IMR-90 (cell line): ENCODE measurements around the gene GABRE.

Experiments used
- CTCF ChIP-seq: conservative IDR thresholded peaks from 2 replicates; pipeline ENCODE4 v1.5.1; 2012; ENCODE audit warnings: mild to moderate bottlenecking, low read depth, low read length, improper control_type of control experiment
- POLR2A ChIP-seq: IDR thresholded peaks from 2 replicates; pipeline ENCODE4 v1.6.1; 2012; ENCODE audit warnings: mild to moderate bottlenecking, low read depth, low read length
- RAD21 ChIP-seq: IDR thresholded peaks from 2 replicates; pipeline ENCODE4 v1.6.1; 2012; ENCODE audit warnings: low read length, improper control_type of control experiment
- SMC3 ChIP-seq: fragments of 150-350 bp; IDR thresholded peaks from 2 replicates; pipeline ENCODE4 v1.6.1; 2016; ENCODE audit warnings: low read depth, mild to moderate bottlenecking, antibody characterized with exemption, low read length, moderate library complexity

GRCh38 chrX:151923648-151924047, 50.8 kb downstream of the GABRE start:
- no peak for TF ChIP-seq RAD21
- TF ChIP-seq CTCF: no peak
- TF ChIP-seq POLR2A: no peak
- TF ChIP-seq SMC3: no peak
